GM23248 (cell line): Measurements from ENCODE around the gene MAP3K13.

ENCODE experiments used
- EZH2 ChIP-seq: fragments of 200-600 bp; sonication (generic); IDR thresholded peaks from 2 replicates; pipeline ENCODE4 v1.6.1; 2018; ENCODE audit warnings: antibody characterized with exemption, mild to moderate bottlenecking; ENCODE audit not compliant: insufficient read depth, poor library complexity, severe bottlenecking
- EZH2phosphoT487 ChIP-seq: fragments of 200-600 bp; sonication (generic); IDR thresholded peaks from 2 replicates; pipeline ENCODE4 v1.6.1; 2018; ENCODE audit warnings: antibody characterized with exemption, moderate library complexity, mild to moderate bottlenecking, low read depth; ENCODE audit not compliant: insufficient read depth

GRCh38 chr3:185401319-185401955 lies 38.5 kb downstream of the MAP3K13 start:
- TF ChIP-seq EZH2 = no peak
- no peak for TF ChIP-seq EZH2phosphoT487
